Measurements from ENCODE around the gene MSANTD2. TPM values are rescaled to one million over a fixed set of nuclear protein-coding genes. Genes with fewer than 3 reads are reported as not detected.

The MSANTD2 gene
- total RNA-seq, 1 experiment from 2014 or later, result 15.3 TPM

- CTCF ChIA-PET, result interaction anchor here (9.6 kb wide), 1 partner anchor 31 kb away, joined by 201 read pairs; the partner anchor contains the start of gene MSANTD2
- Mint-ChIP-seq H3K4me3 (ENCODE audit: unreplicated experiment) (no peak overlapping the region), H3K27ac (ENCODE audit: low read depth, unreplicated experiment) (no peak overlapping the region)
Observed at GRCh38 chr11:124830749-124831148, 30.5 kb upstream of the MSANTD2 start.

GRCh38 chr11:124829986-124830385 lies 29.8 kb upstream of the MSANTD2 start:
- no peaks in the 10 kb centered on the region for H3K36me3 Mint-ChIP-seq (ENCODE audit: insufficient read depth, unreplicated experiment)
- ChIA-PET POLR2A (no interaction called here), CTCF (interaction anchor here (1.3 kb wide), 1 partner anchor 185 kb away, joined by 5 read pairs; no protein-coding TSS in a partner anchor)
- H3K4me1 Mint-ChIP-seq (ENCODE audit: insufficient read depth, unreplicated experiment), result no peaks in the 10 kb centered on the region
- BruUV-seq (replicated peaks), result no TSS peak
- DNase-seq (ENCODE audit: unreplicated experiment), result no peak
- no peaks in the 10 kb centered on the region for H3K9me3 Mint-ChIP-seq (ENCODE audit: unreplicated experiment)
- H3K27ac Mint-ChIP-seq (ENCODE audit: low read depth, unreplicated experiment), result no peak overlapping the region
- TF ChIP-seq CTCF (IDR thresholded peaks at IDR 0.05; ENCODE audit: unreplicated experiment), result no peak
- H3K27me3 Mint-ChIP-seq (ENCODE audit: insufficient read depth, unreplicated experiment), result no peaks in the 10 kb centered on the region
- H3K4me3 Mint-ChIP-seq (ENCODE audit: unreplicated experiment), result no peak overlapping the region
- intact Hi-C loops (cut with micrococcal nuclease), result loop anchor here (10.0 kb wide), 1 partner anchor 425 kb away; no protein-coding TSS in a partner anchor

More at GRCh38 chr11:124830749-124831148, 30.5 kb upstream of the MSANTD2 start:
- H3K9me3 Mint-ChIP-seq (ENCODE audit: unreplicated experiment), result no peaks in the 10 kb centered on the region
- no TSS peak for BruUV-seq (replicated peaks)
- no peaks in the 10 kb centered on the region for H3K36me3 Mint-ChIP-seq (ENCODE audit: insufficient read depth, unreplicated experiment)
- no peak for TF ChIP-seq CTCF (IDR thresholded peaks at IDR 0.05; ENCODE audit: unreplicated experiment)
- H3K27me3 Mint-ChIP-seq (ENCODE audit: insufficient read depth, unreplicated experiment), result no peaks in the 10 kb centered on the region
- intact Hi-C loops (cut with micrococcal nuclease), result loop anchor here (10.0 kb wide), 1 partner anchor 426 kb away; no protein-coding TSS in a partner anchor
- H3K4me1 Mint-ChIP-seq (ENCODE audit: insufficient read depth, unreplicated experiment), result no peaks in the 10 kb centered on the region
- POLR2A ChIA-PET, result no interaction called here
- no peak for DNase-seq (ENCODE audit: unreplicated experiment)

- POLR2A ChIA-PET, result no interaction called here
- CTCF ChIA-PET, result no interaction called here
- Mint-ChIP-seq H3K36me3 (ENCODE audit: insufficient read depth, unreplicated experiment) (no peaks in the 10 kb centered on the region), H3K9me3 (ENCODE audit: unreplicated experiment) (no peaks in the 10 kb centered on the region), H3K27me3 (ENCODE audit: insufficient read depth, unreplicated experiment) (peaks cover 12% of the 10 kb centered on the region), H3K27ac (ENCODE audit: low read depth, unreplicated experiment) (no peak overlapping the region), H3K4me3 (ENCODE audit: unreplicated experiment) (no peak overlapping the region), H3K4me1 (ENCODE audit: insufficient read depth, unreplicated experiment) (no peaks in the 10 kb centered on the region)
- intact Hi-C loops (cut with micrococcal nuclease), result no loop called here
- TF ChIP-seq CTCF (IDR thresholded peaks at IDR 0.05; ENCODE audit: unreplicated experiment), result no peak
- DNase-seq (ENCODE audit: unreplicated experiment), result no peak
- BruUV-seq (replicated peaks), result no TSS peak
Observed at GRCh38 chr11:124825876-124826275, 25.7 kb upstream of the MSANTD2 start.

- POLR2A ChIA-PET, result no interaction called here
- no TSS peak for BruUV-seq (replicated peaks)
- intact Hi-C loops (cut with micrococcal nuclease), result no loop called here
- Mint-ChIP-seq H3K36me3 (ENCODE audit: insufficient read depth, unreplicated experiment) (no peaks in the 10 kb centered on the region), H3K4me3 (ENCODE audit: unreplicated experiment) (no peak overlapping the region), H3K27me3 (ENCODE audit: insufficient read depth, unreplicated experiment) (peaks cover 16% of the 10 kb centered on the region), H3K9me3 (ENCODE audit: unreplicated experiment) (no peaks in the 10 kb centered on the region), H3K27ac (ENCODE audit: low read depth, unreplicated experiment) (no peak overlapping the region), H3K4me1 (ENCODE audit: insufficient read depth, unreplicated experiment) (no peaks in the 10 kb centered on the region)
- TF ChIP-seq CTCF (IDR thresholded peaks at IDR 0.05; ENCODE audit: unreplicated experiment), result no peak
- CTCF ChIA-PET, result no interaction called here
- DNase-seq (ENCODE audit: unreplicated experiment), result no peak
Observed at GRCh38 chr11:124823512-124824376, 23.5 kb upstream of the MSANTD2 start.
